Heart left ventricle (tissue), 13 donors: Measurements from ENCODE around the gene NUAK2.
"Not testable (repeated sequence)": the region's sequence is repeated elsewhere in the genome, so short reads cannot be mapped to it uniquely, and the experiment has no call there.

Experiments
- POLR2A ChIP-seq, 2 donors: fragments of 450-650 bp; IDR thresholded peaks; one replicate each; pipeline ENCODE4 v1.6.1; 2017; ENCODE audit warnings: antibody characterized with exemption in 2 of 2, mild to moderate bottlenecking in 2 of 2, moderate library complexity in 2 of 2
- TF ChIP-seq, protein P1 (sequence below), 12 donors: fragments of 200-600 bp; sonication (generic) in 4 of 12; IDR thresholded peaks; one replicate each; pipeline versions ENCODE4 v1.5.0 to v1.8.0; 2018 to 2022; ENCODE audit warnings: antibody characterized with exemption in 12 of 12, mild to moderate bottlenecking in 5 of 12
- donor health status: ischemic (EF 13 %, LVEDD 7.1; RV severe dilation, severe dysfunction).
- donor health status: DM: no; HTN: yes; CAD: no.
- donor health status: DM: no; HTN: no; CAD: no.
- donor health status: ischemic (EF 25% LVEDD 6.9; RV normal size, moderate dysfunction).
- donor health status: ischemic (EF 25% LVEDD 5.7; RV mildly dilated, moderate dysfunction).
- donor health status: ischemic (EF 35%, LVEDD 5.7; RV mildly dilated, moderate dysfunction).
- donor health status: nonischemic (EF 11% LVEDD 7.7; RV severe dilation, severe dysfunction).
- donor health status: DM: yes; HTN: yes; CAD: no.
- donor health status: PGD.
- donor health status: ischemic (EF 29% LVEDD 5.4; RV normal size, mild dysfunction).
- donor health status: nonischemic (EF 23%, LVEDD 6.1; RV moderate dilation, normal function).

DNA sequence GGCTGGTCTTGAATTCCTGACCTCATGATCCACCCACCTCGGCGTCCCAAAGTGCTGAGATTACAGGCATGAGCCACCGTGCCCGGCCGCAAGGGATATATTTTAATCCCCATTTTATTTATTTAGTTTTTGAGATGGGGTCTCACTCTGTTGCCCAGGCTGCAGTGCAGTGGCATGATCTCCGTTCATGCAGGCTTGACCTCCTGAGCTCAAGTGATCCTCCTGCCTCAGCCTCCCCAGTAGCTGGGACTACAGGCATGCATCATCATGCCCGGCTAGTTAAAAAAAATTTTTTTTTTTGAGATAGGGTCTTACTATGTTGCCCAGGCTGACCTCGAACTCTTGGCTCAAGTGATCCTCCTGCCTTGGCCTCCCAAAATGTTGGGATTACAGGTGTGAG lies 43.5 kb upstream of the NUAK2 start:
- TF ChIP-seq, protein P1, sequence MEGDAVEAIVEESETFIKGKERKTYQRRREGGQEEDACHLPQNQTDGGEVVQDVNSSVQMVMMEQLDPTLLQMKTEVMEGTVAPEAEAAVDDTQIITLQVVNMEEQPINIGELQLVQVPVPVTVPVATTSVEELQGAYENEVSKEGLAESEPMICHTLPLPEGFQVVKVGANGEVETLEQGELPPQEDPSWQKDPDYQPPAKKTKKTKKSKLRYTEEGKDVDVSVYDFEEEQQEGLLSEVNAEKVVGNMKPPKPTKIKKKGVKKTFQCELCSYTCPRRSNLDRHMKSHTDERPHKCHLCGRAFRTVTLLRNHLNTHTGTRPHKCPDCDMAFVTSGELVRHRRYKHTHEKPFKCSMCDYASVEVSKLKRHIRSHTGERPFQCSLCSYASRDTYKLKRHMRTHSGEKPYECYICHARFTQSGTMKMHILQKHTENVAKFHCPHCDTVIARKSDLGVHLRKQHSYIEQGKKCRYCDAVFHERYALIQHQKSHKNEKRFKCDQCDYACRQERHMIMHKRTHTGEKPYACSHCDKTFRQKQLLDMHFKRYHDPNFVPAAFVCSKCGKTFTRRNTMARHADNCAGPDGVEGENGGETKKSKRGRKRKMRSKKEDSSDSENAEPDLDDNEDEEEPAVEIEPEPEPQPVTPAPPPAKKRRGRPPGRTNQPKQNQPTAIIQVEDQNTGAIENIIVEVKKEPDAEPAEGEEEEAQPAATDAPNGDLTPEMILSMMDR (IDR thresholded peaks at IDR 0.05): not testable (repeated sequence)
- not testable (repeated sequence) for TF ChIP-seq POLR2A (IDR thresholded peaks at IDR 0.05)
